H1 (cell line): Measurements from ENCODE around the gene COPG1. TPM values are rescaled to one million over a fixed set of nuclear protein-coding genes. Genes with fewer than 3 reads are reported as not detected.

Experiments
- BCL11A ChIP-seq, 2 experiments: IDR thresholded peaks; one replicate each; pipeline ENCODE4 v1.6.1; 2011; ENCODE audit warnings: low read depth in 2 of 2, low read length in 2 of 2, mild to moderate bottlenecking in 2 of 2
- BRCA1 ChIP-seq: IDR thresholded peaks from 2 replicates; pipeline ENCODE4 v1.6.1; 2012; ENCODE audit warnings: low read depth, low read length, improper control_type of control experiment
- CBX8 ChIP-seq: fragments of 300-800, 300-1000 bp; sonication (generic); IDR thresholded peaks from 2 replicates; pipeline ENCODE4 v1.7.1; 2016; ENCODE audit warnings: low read depth, low read length, borderline replicate concordance
- CREB1 ChIP-seq: IDR thresholded peaks from 2 replicates; pipeline ENCODE4 v1.6.1; 2012; ENCODE audit warnings: inconsistent platforms
- CTCF ChIP-seq, 3 experiments: IDR thresholded peaks; 1 replicate in 2 of 3; 2 replicates in 1 of 3; pipeline versions ENCODE4 v1.5.1 to v1.6.1; 2011; ENCODE audit warnings: low read length in 3 of 3, mild to moderate bottlenecking in 3 of 3, inconsistent platforms in 2 of 3, low read depth in 1 of 3, moderate library complexity in 1 of 3; ENCODE audit not compliant: insufficient read depth in 1 of 3; ENCODE audit errors: control extremely low read depth in 1 of 3
- EP300 ChIP-seq, 2 experiments: IDR thresholded peaks; 1 replicate in 1 of 2; 2 replicates in 1 of 2; pipeline ENCODE4 v1.6.1; 2011 to 2012; ENCODE audit warnings: low read depth in 2 of 2, low read length in 2 of 2, mild to moderate bottlenecking in 2 of 2, borderline replicate concordance in 1 of 2, inconsistent platforms in 1 of 2, moderate library complexity in 1 of 2
- GABPA ChIP-seq: IDR thresholded peaks from 2 replicates; pipeline ENCODE4 v1.6.1; 2011; ENCODE audit warnings: mild to moderate bottlenecking, low read length, moderate library complexity, borderline replicate concordance; ENCODE audit not compliant: insufficient read depth
- GTF2F1 ChIP-seq: IDR thresholded peaks from 2 replicates; pipeline ENCODE4 v1.6.1; 2012; ENCODE audit warnings: low read depth, low read length, improper control_type of control experiment, borderline replicate concordance
- HDAC2 ChIP-seq, 2 experiments: fragments of 300-600 bp in 1 of 2; sonication (generic) in 1 of 2; IDR thresholded peaks; 2 replicates each; pipeline ENCODE4 v1.6.1; 2011 to 2012; ENCODE audit warnings: low read depth in 2 of 2, low read length in 2 of 2, mild to moderate bottlenecking in 2 of 2, moderate library complexity in 2 of 2, borderline replicate concordance in 1 of 2, inconsistent platforms in 1 of 2
- RAD21 ChIP-seq, 2 experiments: IDR thresholded peaks in 1 of 2; conservative IDR thresholded peaks in 1 of 2; 2 replicates each; pipeline ENCODE4 v1.6.1; 2011; ENCODE audit warnings: low read depth in 2 of 2, low read length in 2 of 2, improper control_type of control experiment in 1 of 2, inconsistent platforms in 1 of 2, mild to moderate bottlenecking in 1 of 2, moderate library complexity in 1 of 2
- RBBP5 ChIP-seq: IDR thresholded peaks from 2 replicates; pipeline ENCODE4 v1.7.1; 2012; ENCODE audit warnings: low read depth, mild to moderate bottlenecking, inconsistent platforms, low read length, moderate library complexity, borderline replicate concordance
- RXRA ChIP-seq: IDR thresholded peaks from 2 replicates; pipeline ENCODE4 v1.6.1; 2011; ENCODE audit warnings: low read depth, mild to moderate bottlenecking, low read length, moderate library complexity; ENCODE audit not compliant: insufficient read depth
- SAP30 ChIP-seq: fragments of 300-600 bp; sonication (generic); IDR thresholded peaks from 2 replicates; pipeline ENCODE4 v1.7.1; 2012; ENCODE audit warnings: low read length, moderate library complexity, mild to moderate bottlenecking, inconsistent platforms; ENCODE audit not compliant: insufficient read depth, insufficient replicate concordance
- SIX5 ChIP-seq: IDR thresholded peaks from 2 replicates; pipeline ENCODE4 v1.6.1; 2011; ENCODE audit warnings: mild to moderate bottlenecking, low read depth, low read length
- SP1 ChIP-seq: IDR thresholded peaks from 2 replicates; pipeline ENCODE4 v1.6.1; 2011; ENCODE audit warnings: low read depth, low read length
- SRF ChIP-seq: IDR thresholded peaks from 2 replicates; pipeline ENCODE4 v1.6.1; 2011; ENCODE audit warnings: mild to moderate bottlenecking, low read depth, low read length, moderate library complexity
- ZNF274 ChIP-seq: IDR thresholded peaks from 2 replicates; pipeline ENCODE4 v1.7.0; 2012; ENCODE audit warnings: low read length, borderline replicate concordance; ENCODE audit errors: extremely low read depth
- polyA plus RNA-seq, 7 experiments: library from polyadenylated mRNA; depleted of rRNA in 3 of 7; stranded (reverse) in 5 of 7; unstranded in 2 of 7; fragments of >200 nt in 5 of 7; fragments of 200-250 nt in 2 of 7; gene quantifications; 1 replicate in 5 of 7; 2 replicates in 1 of 7; 4 replicates in 1 of 7; pipeline versions ENCODE4 v1.2.1 to v1.2.3, GENCODE V29; 2011 to 2013; ENCODE audit warnings: missing spikeins in 2 of 7, mixed read lengths in 2 of 7
- total RNA-seq: library from RNA; stranded (reverse); fragmentation: NEBNext Ultra II Directional; extraction: Animal tissue kit (Norgen Biotek cat#: 25700); gene quantifications from 2 replicates; pipeline ENCODE4 v1.2.1, GENCODE V29; 2021
- TF ChIP-seq, protein P1 (sequence below): IDR thresholded peaks from 2 replicates; pipeline ENCODE4 v1.6.1; 2012; ENCODE audit warnings: low read length, inconsistent platforms

The COPG1 gene
- total and polyA plus RNA-seq, 2 of the 8 experiments (the other 6 are each of a cell fraction or from before 2014, with no cell fraction given): 52.7 to 106 TPM

- no peak for TF ChIP-seq SRF
- peak; percentile 67; the same call in 1 of the 2 replicates for TF ChIP-seq SP1
- TF ChIP-seq GTF2F1: peak; percentile 15; the same call in 1 of the 2 replicates
- no peak for TF ChIP-seq SIX5
- TF ChIP-seq EP300 (IDR thresholded peaks at IDR 0.05; ENCODE audit: borderline replicate concordance in 1 of 2, low read depth in 2 of 2, low read length in 2 of 2): peak in 1 of 2 experiments; percentile 25; a peak in 1 of 3 replicates
- no peak for TF ChIP-seq CTCF (IDR thresholded peaks at IDR 0.05; ENCODE audit: control extremely low read depth in 1 of 3, insufficient read depth in 1 of 3, low read depth in 1 of 3, low read length in 3 of 3)
- peak; percentile 31; the same call in 1 of the 2 replicates for TF ChIP-seq CREB1
- peak in 1 of 2 experiments; percentile 41; a peak in 2 of 4 replicates for TF ChIP-seq RAD21 (IDR thresholded peaks at IDR 0.05 in 1 of 2, conservative IDR thresholded peaks at IDR 0.05 in 1 of 2; ENCODE audit: low read depth in 2 of 2, low read length in 2 of 2)
- no peak for TF ChIP-seq GABPA
- TF ChIP-seq SAP30: no peak
- TF ChIP-seq HDAC2 (IDR thresholded peaks at IDR 0.05; ENCODE audit: borderline replicate concordance in 1 of 2, low read depth in 2 of 2, low read length in 2 of 2): no peak
- TF ChIP-seq BCL11A (IDR thresholded peaks at IDR 0.05; ENCODE audit: low read depth in 2 of 2, low read length in 2 of 2): no peak
- TF ChIP-seq, protein P1, sequence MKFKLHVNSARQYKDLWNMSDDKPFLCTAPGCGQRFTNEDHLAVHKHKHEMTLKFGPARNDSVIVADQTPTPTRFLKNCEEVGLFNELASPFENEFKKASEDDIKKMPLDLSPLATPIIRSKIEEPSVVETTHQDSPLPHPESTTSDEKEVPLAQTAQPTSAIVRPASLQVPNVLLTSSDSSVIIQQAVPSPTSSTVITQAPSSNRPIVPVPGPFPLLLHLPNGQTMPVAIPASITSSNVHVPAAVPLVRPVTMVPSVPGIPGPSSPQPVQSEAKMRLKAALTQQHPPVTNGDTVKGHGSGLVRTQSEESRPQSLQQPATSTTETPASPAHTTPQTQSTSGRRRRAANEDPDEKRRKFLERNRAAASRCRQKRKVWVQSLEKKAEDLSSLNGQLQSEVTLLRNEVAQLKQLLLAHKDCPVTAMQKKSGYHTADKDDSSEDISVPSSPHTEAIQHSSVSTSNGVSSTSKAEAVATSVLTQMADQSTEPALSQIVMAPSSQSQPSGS: 0 out of 2 replicates have a peak, but pooled peaks have one; percentile 7
- no peak for TF ChIP-seq RXRA
- TF ChIP-seq BRCA1: no peak
- TF ChIP-seq ZNF274: no peak
- no peak for TF ChIP-seq RBBP5
- TF ChIP-seq CBX8: no peak
Observed at GRCh38 chr3:129314386-129315222, 65.2 kb downstream of the COPG1 start (continued).
